IMR-90 (cell line): ENCODE measurements around the gene RNF213. TPM values are rescaled to one million over a fixed set of nuclear protein-coding genes. Genes with fewer than 3 reads are reported as not detected.

ENCODE experiments used
- ATAC-seq: fragments of 200-7000 bp; cut with Tn5 transposase; 2 replicates; pipeline ENCODE4 v1.9.1; 2020; ENCODE audit warnings: low read depth, mild to moderate bottlenecking, moderate library complexity
- BruUV-seq: library from RNA; stranded (reverse); fragments of 400-500 nt; replicated peaks from 2 replicates; lab custom pipeline; 2021; lab: Mats Ljungman, UMichigan
- CTCF ChIA-PET: fragments of 300-600 bp; formaldehyde crosslinking; extraction: SDS; loops from one replicate; lab custom pipeline; 2021; ENCODE audit warnings: antibody characterized with exemption; lab: Yijun Ruan, JAX
- POLR2A ChIA-PET: fragments of 300-600 bp; sonication (Branson Sonifier 250); formaldehyde crosslinking; loops from one replicate; lab custom pipeline; 2022; ENCODE audit warnings: antibody characterized with exemption; ENCODE audit not compliant: unreplicated experiment; lab: Charles Lee
- DNase-seq: peaks from one replicate; pipeline ENCODE4 v3.0.0; 2013
- H2AFZ ChIP-seq: replicated peaks from 2 replicates; pipeline ENCODE3; 2013; ENCODE audit warnings: low read length, mild to moderate bottlenecking; ENCODE audit not compliant: poor library complexity
- H2AK5ac ChIP-seq: 2 replicates; pipeline ENCODE4 v1.6.1; 2013; ENCODE audit warnings: low read depth, low read length, inconsistent platforms
- H2AK9ac ChIP-seq: replicated peaks from 2 replicates; pipeline ENCODE3; 2013; ENCODE audit warnings: mild to moderate bottlenecking, low read depth, low read length, moderate library complexity; ENCODE audit not compliant: poor library complexity
- H2BK120ac ChIP-seq: 2 replicates; pipeline ENCODE4 v1.6.1; 2013; ENCODE audit warnings: low read depth, low read length, inconsistent platforms
- H2BK15ac ChIP-seq: 3 replicates; pipeline ENCODE4 v1.6.1; 2013; ENCODE audit warnings: low read depth, low read length, inconsistent platforms
- H2BK20ac ChIP-seq: 2 replicates; pipeline ENCODE4 v1.6.1; 2013; ENCODE audit warnings: low read depth, mild to moderate bottlenecking, inconsistent platforms, low read length, moderate library complexity
- H2BK5ac ChIP-seq: 2 replicates; pipeline ENCODE4 v1.6.1; 2013; ENCODE audit warnings: mild to moderate bottlenecking, low read depth, low read length, inconsistent platforms; ENCODE audit not compliant: poor library complexity, severe bottlenecking
- H3K14ac ChIP-seq: replicated peaks from 2 replicates; pipeline ENCODE4 v1.6.1; 2013; ENCODE audit warnings: low read depth, low read length, inconsistent platforms
- H3K18ac ChIP-seq: 2 replicates; pipeline ENCODE4 v1.6.1; 2013; ENCODE audit warnings: low read depth, low read length, control low read depth
- H3K23ac ChIP-seq: 2 replicates; pipeline ENCODE4 v1.6.1; 2013; ENCODE audit warnings: low read depth, low read length, inconsistent platforms
- H3K27ac ChIP-seq: 2 replicates; pipeline ENCODE4 v1.5.1; 2013; ENCODE audit warnings: mild to moderate bottlenecking, control low read depth, low read length; ENCODE audit not compliant: insufficient read depth
- H3K27me3 ChIP-seq: 2 replicates; pipeline ENCODE4 v1.6.1; 2013; ENCODE audit warnings: low read length; ENCODE audit not compliant: control insufficient read depth, insufficient read depth
- H3K36me3 ChIP-seq: 2 replicates; pipeline ENCODE4 v1.6.1; 2013; ENCODE audit warnings: low read length, mixed read lengths; ENCODE audit not compliant: control insufficient read depth, insufficient read depth
- H3K4ac ChIP-seq: 2 replicates; pipeline ENCODE4 v1.6.1; 2013; ENCODE audit warnings: low read depth, low read length, inconsistent platforms
- H3K4me1 ChIP-seq: 2 replicates; pipeline ENCODE4 v1.6.1; 2013; ENCODE audit warnings: low read length, mixed read lengths; ENCODE audit not compliant: control insufficient read depth, insufficient read depth
- H3K4me2 ChIP-seq: 2 replicates; pipeline ENCODE4 v1.6.1; 2013; ENCODE audit warnings: low read depth, mild to moderate bottlenecking, control low read depth, low read length, moderate library complexity
- H3K4me3 ChIP-seq: 2 replicates; pipeline ENCODE4 v1.5.1; 2013; ENCODE audit warnings: low read depth, mild to moderate bottlenecking, control low read depth, low read length, moderate library complexity; ENCODE audit not compliant: insufficient read depth
- H3K56ac ChIP-seq: 2 replicates; pipeline ENCODE4 v1.6.1; 2013; ENCODE audit warnings: low read length, inconsistent platforms; ENCODE audit not compliant: insufficient read depth; ENCODE audit errors: extremely low read depth
- H3K79me1 ChIP-seq, 2 experiments: 2 replicates each; pipeline ENCODE4 v1.6.1; 2013; ENCODE audit warnings: low read length in 2 of 2, inconsistent platforms in 1 of 2, low read depth in 1 of 2
- H3K9ac ChIP-seq: 2 replicates; pipeline ENCODE4 v1.6.1; 2013; ENCODE audit warnings: low read depth, low read length, control low read depth
- H3K9me1 ChIP-seq: 2 replicates; pipeline ENCODE4 v1.6.1; 2013; ENCODE audit warnings: low read length, inconsistent platforms; ENCODE audit not compliant: insufficient read depth
- H3K9me3 ChIP-seq: 2 replicates; pipeline ENCODE4 v1.6.1; 2013; ENCODE audit warnings: low read length; ENCODE audit not compliant: control insufficient read depth, insufficient read depth
- H4K20me1 ChIP-seq: 2 replicates; pipeline ENCODE4 v1.6.1; 2013; ENCODE audit warnings: low read length, inconsistent platforms; ENCODE audit not compliant: insufficient read depth
- H4K5ac ChIP-seq: 2 replicates; pipeline ENCODE4 v1.6.1; 2013; ENCODE audit warnings: mild to moderate bottlenecking, low read depth, low read length, control low read depth
- H4K8ac ChIP-seq, 2 experiments: 2 replicates each; pipeline ENCODE4 v1.6.1; 2013; ENCODE audit warnings: low read depth in 2 of 2, low read length in 2 of 2, control low read depth in 1 of 2, inconsistent platforms in 1 of 2
- H4K91ac ChIP-seq: 2 replicates; pipeline ENCODE4 v1.6.1; 2013; ENCODE audit warnings: low read depth, low read length, inconsistent platforms; ENCODE audit not compliant: insufficient read depth
- CHD1 ChIP-seq: IDR thresholded peaks from 2 replicates; pipeline ENCODE4 v1.6.1; 2012; ENCODE audit warnings: low read depth, low read length, improper control_type of control experiment
- NFE2L2 ChIP-seq: fragments of 150-350 bp; IDR thresholded peaks from 2 replicates; pipeline ENCODE4 v1.6.1; 2016; ENCODE audit warnings: low read depth, mild to moderate bottlenecking, low read length
- RAD21 ChIP-seq: IDR thresholded peaks from 2 replicates; pipeline ENCODE4 v1.6.1; 2012; ENCODE audit warnings: low read length, improper control_type of control experiment
- WGBS, 2 experiments: methylation state at CpG; one replicate each; pipeline versions ENCODE4 v1.1.5 to v1.1.7; 2013; ENCODE audit warnings: missing lambda C conversion rate in 2 of 2; ENCODE audit not compliant: insufficient read length in 1 of 2; ENCODE audit errors: extremely low coverage in 2 of 2; 5-methylcytosine and 5-hydroxymethylcytosine counted together
- dilution Hi-C: fragments of 300-500 bp; cut with HindIII; formaldehyde crosslinking; loops from one replicate; pipeline ENCODE4 v1.14.3; 2018; ENCODE audit warnings: low sequenced_read_pairs; ENCODE audit not compliant: unreplicated experiment
- in situ Hi-C: fragments of 300-500 bp; cut with MboI; formaldehyde crosslinking; loops from 3 replicates; pipeline ENCODE4 v1.14.3; 2019; ENCODE audit warnings: low sequenced_read_pairs, inconsistent platforms, mixed read lengths
- intact Hi-C: fragments of 100-400 bp; cut with micrococcal nuclease; formaldehyde crosslinking; loops from 2 replicates; pipeline ENCODE4 v1.10.0; 2022
- polyA plus RNA-seq, 3 experiments: library from polyadenylated mRNA; depleted of rRNA; stranded (reverse); fragments of >200 nt; gene quantifications; 2 replicates each; pipeline ENCODE4 v1.2.3, GENCODE V29; 2012; ENCODE audit warnings: low replicate concordance in 1 of 3
- total RNA-seq: library from RNA; depleted of rRNA; stranded (reverse); fragments of >200 nt; gene quantifications from 2 replicates; pipeline ENCODE4 v1.2.3, GENCODE V29; 2012

Gene RNF213
- total and polyA plus RNA-seq, 2 of the 4 experiments (the other 2 are of a cell fraction) = 23.4 to 36.0 TPM

- WGBS, 2 experiments = 98% methylated on average over 6 of the region's 13 CpGs; no CpG with 5 or more reads in 1 of the 2 experiments
- no peak overlapping the region for H3K18ac ChIP-seq
- no peak overlapping the region for H3K9ac ChIP-seq
- intact Hi-C loops = no loop called here
- H2BK20ac ChIP-seq = no peak overlapping the region
- no peaks in the 10 kb centered on the region for H3K9me1 ChIP-seq
- H3K56ac ChIP-seq = no peak overlapping the region
- peaks cover 69% of the 10 kb centered on the region for H3K36me3 ChIP-seq
- no peaks in the 10 kb centered on the region for H4K20me1 ChIP-seq
- no peak overlapping the region for H4K8ac ChIP-seq
- no peak overlapping the region for H2AK5ac ChIP-seq
- no peak overlapping the region for H4K91ac ChIP-seq
- no peak overlapping the region for H2BK5ac ChIP-seq
- H3K4ac ChIP-seq = no peak overlapping the region
- no peak overlapping the region for H3K23ac ChIP-seq
- H3K4me3 ChIP-seq = no peak overlapping the region
- POLR2A ChIA-PET = no interaction called here
- CTCF ChIA-PET = no interaction called here
- H3K79me1 ChIP-seq = no peaks in the 10 kb centered on the region
- H2AK9ac ChIP-seq = no peak overlapping the region
- H3K4me1 ChIP-seq = no peaks in the 10 kb centered on the region; the same call in 1 of the 2 replicates
- no peak overlapping the region for H2AFZ ChIP-seq
- no peak for TF ChIP-seq NFE2L2
- TF ChIP-seq RAD21 = no peak
- TF ChIP-seq CHD1 = no peak
- H3K27ac ChIP-seq = no peak overlapping the region
- H2BK120ac ChIP-seq = no peak overlapping the region
- no peak overlapping the region for H2BK15ac ChIP-seq
- H3K9me3 ChIP-seq = no peaks in the 10 kb centered on the region
- in situ Hi-C loops = no loop called here
- ATAC-seq = no peak
- dilution Hi-C loops = no loop called here
- H4K5ac ChIP-seq = no peak overlapping the region
- no peaks in the 10 kb centered on the region for H3K27me3 ChIP-seq
- H3K4me2 ChIP-seq = no peak overlapping the region
- no TSS peak for BruUV-seq
- no peak overlapping the region for H3K14ac ChIP-seq
- no peak for DNase-seq
Observed at GRCh38 chr17:80360396-80360795, 99.7 kb downstream of the RNF213 start.
